RWPE2 (cell line): ENCODE results near the gene UBXN10.

Experiments
- ATAC-seq: fragments of 200-7000 bp; cut with Tn5 transposase; 3 replicates; pipeline ENCODE4 v1.9.1; 2021; ENCODE audit warnings: low read depth
- DNase-seq: peaks from one replicate; pipeline ENCODE4 v3.0.0-alpha.2; 2020; ENCODE audit warnings: low spot score
- H3K27ac ChIP-seq: fragments of 450-650 bp; 2 replicates; pipeline ENCODE4 v1.5.1; 2017; ENCODE audit warnings: mild to moderate bottlenecking; ENCODE audit not compliant: poor library complexity, severe bottlenecking
- H3K27me3 ChIP-seq: fragments of 250-450 bp; sonication (Bioruptor Pico); 2 replicates; pipeline ENCODE4 v1.5.1; 2021; ENCODE audit warnings: mild to moderate bottlenecking, moderate library complexity; ENCODE audit not compliant: insufficient read depth, poor library complexity, severe bottlenecking
- H3K36me3 ChIP-seq: fragments of 250-450 bp; sonication (Bioruptor Pico); 2 replicates; pipeline ENCODE4 v1.5.1; 2020; ENCODE audit warnings: low read depth, mild to moderate bottlenecking, moderate library complexity
- H3K4me1 ChIP-seq: fragments of 250-450 bp; sonication (Bioruptor Pico); 2 replicates; pipeline ENCODE4 v1.5.1; 2021; ENCODE audit warnings: mild to moderate bottlenecking, moderate library complexity; ENCODE audit not compliant: insufficient read depth, poor library complexity, severe bottlenecking
- H3K4me3 ChIP-seq: fragments of 250-450 bp; sonication (Bioruptor Pico); 2 replicates; pipeline ENCODE4 v1.5.1; 2021; ENCODE audit warnings: mild to moderate bottlenecking, moderate library complexity; ENCODE audit not compliant: severe bottlenecking
- H3K9me3 ChIP-seq: fragments of 250-450 bp; sonication (Bioruptor Pico); 2 replicates; pipeline ENCODE4 v1.5.1; 2021; ENCODE audit warnings: mild to moderate bottlenecking, moderate library complexity; ENCODE audit not compliant: severe bottlenecking
- CTCF ChIP-seq: fragments of 450-650 bp; IDR thresholded peaks from one replicate; pipeline ENCODE4 v1.5.1; 2017; ENCODE audit warnings: mild to moderate bottlenecking, moderate library complexity; ENCODE audit not compliant: poor library complexity, severe bottlenecking

The UBXN10 gene

GRCh38 chr1:20148571-20149500 lies 37.1 kb upstream of the UBXN10 start:
- no peak for TF ChIP-seq CTCF
- Histone ChIP-seq H3K36me3 (no peaks in the 10 kb centered on the region), H3K27me3 (no peaks in the 10 kb centered on the region), H3K4me1 (no peaks in the 10 kb centered on the region), H3K27ac (no peak overlapping the region), H3K9me3 (no peaks in the 10 kb centered on the region), H3K4me3 (no peak overlapping the region)
- DNase-seq (peak; percentile 38), ATAC-seq (no peak)

GRCh38 chr1:20149601-20150325 lies 36.1 kb upstream of the UBXN10 start:
- no peaks in the 10 kb centered on the region for H3K36me3 ChIP-seq
- H3K4me1 ChIP-seq = no peaks in the 10 kb centered on the region
- no peak for TF ChIP-seq CTCF
- H3K27me3 ChIP-seq = no peaks in the 10 kb centered on the region
- H3K9me3 ChIP-seq = no peaks in the 10 kb centered on the region
- no peak overlapping the region for H3K4me3 ChIP-seq
- ATAC-seq (no peak), DNase-seq (no peak)
- no peak overlapping the region for H3K27ac ChIP-seq

GRCh38 chr1:20150326-20150705 lies 35.6 kb upstream of the UBXN10 start:
- DNase-seq (peak; percentile 35), ATAC-seq (no peak)
- no peaks in the 10 kb centered on the region for H3K4me1 ChIP-seq
- H3K9me3 ChIP-seq = no peaks in the 10 kb centered on the region
- H3K27me3 ChIP-seq = no peaks in the 10 kb centered on the region
- no peak overlapping the region for H3K27ac ChIP-seq
- no peak overlapping the region for H3K4me3 ChIP-seq
- H3K36me3 ChIP-seq = no peaks in the 10 kb centered on the region
- TF ChIP-seq CTCF = no peak

GRCh38 chr1:20150969-20151368 lies 34.9 kb upstream of the UBXN10 start:
- Histone ChIP-seq H3K36me3 (no peaks in the 10 kb centered on the region), H3K4me3 (no peak overlapping the region), H3K27me3 (no peaks in the 10 kb centered on the region), H3K9me3 (no peaks in the 10 kb centered on the region), H3K27ac (no peak overlapping the region), H3K4me1 (no peaks in the 10 kb centered on the region)
- no peak for TF ChIP-seq CTCF
- ATAC-seq (no peak), DNase-seq (peak; percentile 11)
